GM12892 (cell line): Measurements from ENCODE around the gene ITPRID2.

Experiments used
- POLR2A ChIP-seq: IDR thresholded peaks from 2 replicates; pipeline ENCODE4 v1.6.1; 2011; ENCODE audit warnings: low read depth, low read length, control low read depth
- POLR2AphosphoS5 ChIP-seq: IDR thresholded peaks from 2 replicates; pipeline ENCODE4 v1.6.1; 2011; ENCODE audit warnings: low read depth, low read length, control low read depth
- TAF1 ChIP-seq: IDR thresholded peaks from 2 replicates; pipeline ENCODE4 v1.6.1; 2011; ENCODE audit warnings: low read depth, mild to moderate bottlenecking, control low read depth, low read length, borderline replicate concordance

DNA sequence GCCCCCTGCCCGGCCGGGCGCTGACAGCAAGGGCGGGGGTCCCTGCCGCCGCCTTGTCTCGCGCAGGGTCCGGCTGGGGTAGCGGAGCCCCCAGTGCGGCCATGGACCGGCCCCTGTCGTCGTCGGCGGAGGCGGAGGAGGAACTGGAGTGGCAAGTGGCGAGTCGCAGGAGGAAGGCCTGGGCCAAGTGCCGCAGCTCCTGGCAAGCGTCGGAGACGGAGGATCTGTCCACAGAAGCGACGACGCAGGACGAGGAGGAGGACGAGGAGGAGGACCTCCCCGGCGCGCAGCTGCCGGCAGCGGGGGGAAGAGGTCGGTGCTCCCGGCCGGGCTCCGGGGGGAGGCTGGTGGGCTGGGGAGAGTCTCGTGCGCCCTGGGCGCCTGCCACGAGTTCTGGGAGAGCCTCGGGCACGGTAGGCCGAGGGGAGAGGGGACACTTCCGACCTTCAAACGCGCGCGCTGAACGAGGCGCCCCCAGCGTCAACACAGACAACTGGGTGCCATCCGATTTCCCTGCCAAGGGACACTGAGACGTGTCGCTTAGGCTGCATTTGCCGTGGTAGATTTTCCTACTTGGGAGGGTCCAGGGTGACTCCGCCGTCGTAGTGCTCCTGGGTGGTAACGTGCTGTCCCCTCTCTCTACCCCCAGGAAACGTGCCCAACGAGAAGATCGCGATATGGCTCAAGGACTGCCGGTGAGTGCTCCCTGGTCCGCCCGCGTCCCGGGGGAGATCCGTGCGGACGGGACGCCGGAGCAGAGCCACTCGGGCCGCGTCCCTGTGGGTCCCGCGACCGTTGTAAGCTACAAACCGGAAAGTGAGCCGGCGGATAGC lies 652 bp downstream of the ITPRID2 start:
- TF ChIP-seq TAF1: no peak
- TF ChIP-seq POLR2A: peak; percentile 45; the same call in 1 of the 2 replicates
- peak; percentile 30; the same call in 1 of the 2 replicates for TF ChIP-seq POLR2AphosphoS5
